ENCODE measurements around the gene ADCK2.

DNA sequence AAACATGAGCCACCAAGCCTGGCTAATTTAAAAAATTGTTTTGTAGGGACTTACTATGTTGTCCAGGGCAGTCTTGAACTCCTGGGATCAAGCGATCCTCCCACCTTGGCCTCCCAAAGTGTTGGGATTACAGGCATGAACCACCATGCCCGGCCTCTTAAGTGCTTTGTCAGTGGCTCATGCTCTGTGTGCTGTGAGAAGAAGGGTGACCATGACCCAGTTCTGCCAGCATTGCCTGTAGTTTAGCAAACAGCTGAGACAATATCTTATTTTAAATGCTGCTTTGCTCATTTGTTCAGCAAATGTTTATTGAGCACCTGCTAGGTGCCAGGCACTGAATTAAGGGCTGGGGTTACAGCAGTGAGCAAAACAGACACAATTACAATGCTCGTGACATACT lies 9.0 kb downstream of the ADCK2 start:
- TF ChIP-seq SUZ12 (IDR thresholded peaks at IDR 0.05; ENCODE audit: extremely low read depth, insufficient read depth, insufficient read length), result no peak
- TF ChIP-seq YY1 (IDR thresholded peaks at IDR 0.05; ENCODE audit: insufficient read depth, insufficient read length), result no peak
- TF ChIP-seq ZNF274 (IDR thresholded peaks at IDR 0.05; ENCODE audit: low read depth, low read length), result no peak
